SU-DHL-6 (cell line): ENCODE measurements around the gene MPHOSPH8.
"Not testable (repeated sequence)": the region's sequence is repeated elsewhere in the genome, so short reads cannot be mapped to it uniquely, and the experiment has no call there.

Experiments
- H2AFZ ChIP-seq: fragments of 200-600 bp; sonication (generic); 2 replicates; pipeline ENCODE4 v1.6.1; 2014; ENCODE audit warnings: low read depth, mild to moderate bottlenecking, moderate library complexity, mixed read lengths, antibody characterized with exemption, low read length; ENCODE audit not compliant: severe bottlenecking
- H3F3A ChIP-seq: fragments of 200-600 bp; shearing (Covaris generic); 2 replicates; pipeline ENCODE4 v1.6.0; 2016; ENCODE audit warnings: antibody characterized with exemption, mild to moderate bottlenecking; ENCODE audit not compliant: insufficient read depth
- H3K27ac ChIP-seq: fragments of 200-600 bp; sonication (generic); 2 replicates; pipeline ENCODE4 v1.5.1; 2016; ENCODE audit warnings: low read depth, mild to moderate bottlenecking, low read length, moderate library complexity, mixed read lengths
- H3K27me3 ChIP-seq: fragments of 200-600 bp; sonication (generic), shearing (Covaris generic); 2 replicates; pipeline ENCODE4 v1.6.0; 2014; ENCODE audit warnings: mild to moderate bottlenecking, low read length
- H3K36me3 ChIP-seq: fragments of 200-600 bp; sonication (generic); 2 replicates; pipeline ENCODE4 v1.6.1; 2014; ENCODE audit warnings: mild to moderate bottlenecking, low read length, mixed read lengths
- H3K4me2 ChIP-seq: fragments of 300-600, 200-600 bp; shearing (Covaris generic), sonication (generic); 2 replicates; pipeline ENCODE4 v1.6.0; 2014; ENCODE audit warnings: low read length, low read depth, mild to moderate bottlenecking; ENCODE audit not compliant: poor library complexity, severe bottlenecking
- H3K4me3 ChIP-seq: fragments of 200-600 bp; sonication (generic); 2 replicates; pipeline ENCODE4 v1.5.1; 2014; ENCODE audit warnings: antibody characterized with exemption, low read length, mild to moderate bottlenecking, mixed read lengths; ENCODE audit not compliant: insufficient read depth, poor library complexity, severe bottlenecking
- H3K79me2 ChIP-seq: fragments of 200-600 bp; sonication (generic); 2 replicates; pipeline ENCODE4 v1.6.1; 2014; ENCODE audit warnings: mild to moderate bottlenecking, low read length, moderate library complexity; ENCODE audit not compliant: insufficient read depth
- H3K9ac ChIP-seq: fragments of 200-600 bp; sonication (generic); 2 replicates; pipeline ENCODE4 v1.7.0; 2014; ENCODE audit warnings: mild to moderate bottlenecking, low read length
- H3K9me2 ChIP-seq: fragments of 200-600 bp; sonication (generic); replicated peaks from 2 replicates; pipeline ENCODE4 v1.6.1; 2014; ENCODE audit warnings: low read length; ENCODE audit not compliant: insufficient read depth
- H3K9me3 ChIP-seq: fragments of 200-600 bp; sonication (generic); 2 replicates; pipeline ENCODE4 v1.6.1; 2014; ENCODE audit warnings: low read length, mixed read lengths; ENCODE audit not compliant: insufficient read depth
- H4K20me1 ChIP-seq: fragments of 200-600 bp; sonication (generic); 2 replicates; pipeline ENCODE4 v1.6.1; 2014; ENCODE audit warnings: low read depth, mild to moderate bottlenecking, antibody characterized with exemption, low read length, moderate library complexity, mixed read lengths
- CTCF ChIP-seq: fragments of 200-600 bp; sonication (generic); IDR thresholded peaks from one replicate; pipeline ENCODE4 v1.5.1; 2017; ENCODE audit warnings: antibody characterized with exemption, mild to moderate bottlenecking, low read length, moderate library complexity; ENCODE audit not compliant: insufficient read depth, poor library complexity, severe bottlenecking
- EZH2phosphoT487 ChIP-seq: fragments of 200-600 bp; sonication (generic), shearing (Covaris generic); conservative IDR thresholded peaks from 2 replicates; pipeline ENCODE4 v1.6.1; 2018; ENCODE audit warnings: mild to moderate bottlenecking, antibody characterized with exemption, low read length, moderate library complexity, mixed read lengths

The MPHOSPH8 gene

GRCh38 chr13:19685437-19685836, 52.0 kb downstream of the MPHOSPH8 start:
- no peak overlapping the region for H2AFZ ChIP-seq
- H3K79me2 ChIP-seq: peaks cover 4% of the 10 kb centered on the region; the same call in 1 of the 2 replicates
- no peaks in the 10 kb centered on the region for H3K27me3 ChIP-seq
- H3K9ac ChIP-seq: no peak overlapping the region
- H3K4me2 ChIP-seq: no peak overlapping the region
- H3F3A ChIP-seq: no peaks in the 10 kb centered on the region; the same call in 1 of the 2 replicates
- no peak overlapping the region for H3K27ac ChIP-seq
- no peaks in the 10 kb centered on the region for H4K20me1 ChIP-seq
- TF ChIP-seq EZH2phosphoT487 (no peak), CTCF (no peak)
- H3K9me2 ChIP-seq: no peaks in the 10 kb centered on the region
- H3K9me3 ChIP-seq: no peaks in the 10 kb centered on the region
- H3K4me3 ChIP-seq: no peak overlapping the region
- no peaks in the 10 kb centered on the region for H3K36me3 ChIP-seq

DNA sequence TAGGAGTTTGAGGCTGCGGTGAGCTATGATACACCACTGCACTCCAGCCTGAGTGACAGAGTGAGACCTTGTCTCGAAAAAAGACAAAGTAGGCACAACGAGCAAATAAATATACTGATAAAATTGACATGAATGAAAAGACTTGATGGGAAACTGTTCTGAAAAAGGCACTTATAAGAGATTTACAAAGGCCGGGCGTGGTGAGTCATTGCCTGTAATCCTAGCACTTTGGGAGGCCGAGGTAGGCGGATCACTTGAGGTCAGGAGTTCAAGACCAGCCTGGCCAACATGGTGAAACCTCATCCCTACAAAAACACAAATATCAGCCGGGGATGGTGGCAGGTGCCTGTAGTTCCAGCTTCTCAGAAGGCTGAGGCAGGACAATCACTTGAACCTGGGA, 58.0 kb downstream of the MPHOSPH8 start:
- H3K79me2 ChIP-seq, H3F3A ChIP-seq, H3K27ac ChIP-seq, H3K4me3 ChIP-seq, H3K36me3 ChIP-seq, H3K27me3 ChIP-seq, H2AFZ ChIP-seq, H4K20me1 ChIP-seq, H3K9me2 ChIP-seq, H3K9ac ChIP-seq, H3K9me3 ChIP-seq, H3K4me2 ChIP-seq: not testable (repeated sequence)

GRCh38 chr13:19695428-19695827, 62.0 kb downstream of the MPHOSPH8 start:
- Histone ChIP-seq H4K20me1 (no peaks in the 10 kb centered on the region; the same call in 1 of the 2 replicates), H3K9me2 (no peaks in the 10 kb centered on the region), H3K4me3 (no peak overlapping the region), H3K36me3 (peaks cover 15% of the 10 kb centered on the region), H3F3A (peaks cover 7% of the 10 kb centered on the region; the same call in 1 of the 2 replicates), H3K9ac (no peak overlapping the region), H3K9me3 (no peaks in the 10 kb centered on the region), H2AFZ (no peak overlapping the region), H3K27ac (no peak overlapping the region), H3K4me2 (no peak overlapping the region), H3K27me3 (no peaks in the 10 kb centered on the region), H3K79me2 (no peaks in the 10 kb centered on the region)
- no peak for TF ChIP-seq EZH2phosphoT487
- no peak for TF ChIP-seq CTCF

DNA sequence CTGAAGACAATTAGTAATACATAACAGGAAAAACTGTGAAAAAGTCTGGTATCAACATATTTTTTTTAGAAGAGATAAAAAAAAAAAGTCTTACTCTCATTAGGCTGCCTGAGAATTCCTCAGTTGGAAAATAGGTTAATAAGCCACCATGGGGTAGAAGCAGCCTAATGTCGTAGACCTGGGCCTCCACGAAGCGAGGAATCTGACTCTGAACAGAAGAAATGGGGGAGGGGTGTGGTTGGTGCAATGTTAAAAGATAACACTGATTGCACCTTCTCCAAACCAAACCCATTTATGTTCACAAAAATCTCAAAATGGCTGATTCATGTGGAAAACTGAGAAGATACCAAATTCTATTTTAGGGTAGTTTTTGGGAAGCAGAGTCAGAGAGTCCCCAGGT, 62.4 kb downstream of the MPHOSPH8 start:
- no peak overlapping the region for H3K27ac ChIP-seq

GRCh38 chr13:19700963-19701362, 67.5 kb downstream of the MPHOSPH8 start:
- not testable (repeated sequence) for H3K9me3 ChIP-seq, H3K9ac ChIP-seq, H3K4me2 ChIP-seq, H3K27ac ChIP-seq, H3K79me2 ChIP-seq, H4K20me1 ChIP-seq, H2AFZ ChIP-seq, H3K4me3 ChIP-seq, H3K9me2 ChIP-seq, H3F3A ChIP-seq, H3K27me3 ChIP-seq
- peaks cover 15% of the 10 kb centered on the region for H3K36me3 ChIP-seq

More for the DNA sequence above, 62.4 kb downstream of the MPHOSPH8 start:
- Histone ChIP-seq H3K79me2 (no peaks in the 10 kb centered on the region), H3K4me3 (no peak overlapping the region), H4K20me1 (no peaks in the 10 kb centered on the region; the same call in 1 of the 2 replicates), H3F3A (peaks cover 7% of the 10 kb centered on the region; the same call in 1 of the 2 replicates), H3K9me3 (no peaks in the 10 kb centered on the region), H3K4me2 (no peak overlapping the region), H3K9me2 (no peaks in the 10 kb centered on the region), H3K36me3 (peaks cover 15% of the 10 kb centered on the region), H3K27me3 (no peaks in the 10 kb centered on the region), H2AFZ (no peak overlapping the region), H3K9ac (no peak overlapping the region)
- TF ChIP-seq EZH2phosphoT487 (no peak), CTCF (no peak)

- not testable (repeated sequence) for H2AFZ ChIP-seq, H4K20me1 ChIP-seq, H3K9me3 ChIP-seq, H3K9ac ChIP-seq, H3K4me3 ChIP-seq, H3K27me3 ChIP-seq, H3K79me2 ChIP-seq, H3K4me2 ChIP-seq, H3K27ac ChIP-seq, H3K9me2 ChIP-seq
- Histone ChIP-seq H3K36me3 (peaks cover 20% of the 10 kb centered on the region), H3F3A (peaks cover 14% of the 10 kb centered on the region; the same call in 1 of the 2 replicates)
Measured at GRCh38 chr13:19701619-19702018, 68.2 kb downstream of the MPHOSPH8 start.
